HG03108 (cell line): ENCODE results near the gene PRAC2.

Experiments used
- ATAC-seq: cut with Tn5 transposase; IDR thresholded peaks from one replicate; pipeline ENCODE4 v1.9.1; 2021; ENCODE audit warnings: moderate library complexity; ENCODE audit not compliant: unreplicated experiment

The PRAC2 gene

GRCh38 chr17:48732688-48733629 lies 10.0 kb downstream of the PRAC2 start:
- no peak for ATAC-seq

GRCh38 chr17:48733632-48734328 lies 10.8 kb downstream of the PRAC2 start:
- ATAC-seq = no peak

GRCh38 chr17:48734333-48735061 lies 11.5 kb downstream of the PRAC2 start:
- no peak for ATAC-seq

- no peak for ATAC-seq
Observed at GRCh38 chr17:48735062-48735351, 12.0 kb downstream of the PRAC2 start.

GRCh38 chr17:48737330-48738043 lies 14.5 kb downstream of the PRAC2 start:
- ATAC-seq = no peak

GRCh38 chr17:48738424-48738802 lies 15.4 kb downstream of the PRAC2 start:
- no peak for ATAC-seq

GRCh38 chr17:48738803-48739526 lies 16.0 kb downstream of the PRAC2 start:
- no peak for ATAC-seq

- ATAC-seq = no peak
Observed at GRCh38 chr17:48740537-48740936, 17.6 kb downstream of the PRAC2 start.

GRCh38 chr17:48745381-48746275 lies 22.6 kb downstream of the PRAC2 start:
- ATAC-seq = no peak

GRCh38 chr17:48746916-48747444 lies 24.0 kb downstream of the PRAC2 start:
- ATAC-seq = no peak

- ATAC-seq = no peak
Observed at GRCh38 chr17:48747445-48748363, 24.7 kb downstream of the PRAC2 start.

- no peak for ATAC-seq
Observed at GRCh38 chr17:48748718-48749566, 26.0 kb downstream of the PRAC2 start.

- no peak for ATAC-seq
Observed at GRCh38 chr17:48749621-48750553, 26.9 kb downstream of the PRAC2 start.

- ATAC-seq = no peak
Observed at GRCh38 chr17:48751172-48751571, 28.2 kb downstream of the PRAC2 start.

- no peak for ATAC-seq
Observed at GRCh38 chr17:48751733-48752398, 28.9 kb downstream of the PRAC2 start.
